NCI-H345 treated with DMSO at 0.1 percent for 48 hours (cell line): Measurements from ENCODE around the gene SPRED2.

Experiments
- DNase-seq: peaks from one replicate; lab custom pipeline; 2025; ENCODE audit not compliant: unreplicated experiment; lab: John Stamatoyannopoulos, UW

SPRED2 gene

GRCh38 chr2:65442420-65443020 is 10.1 kb upstream of the SPRED2 start:
- no peak for DNase-seq

- DNase-seq, result no peak
These were observed 5.9 kb upstream of the SPRED2 start for GRCh38 chr2:65438137-65438899.

- no peak for DNase-seq
These were observed 5.2 kb upstream of the SPRED2 start for GRCh38 chr2:65437392-65438135.

GRCh38 chr2:65436824-65437221 is 4.4 kb upstream of the SPRED2 start:
- DNase-seq, result peak; percentile 42

- DNase-seq, result peak; percentile 47
These were observed 3.9 kb upstream of the SPRED2 start for GRCh38 chr2:65436169-65436823.

- peak; percentile 39 for DNase-seq
These were observed 3.3 kb upstream of the SPRED2 start for GRCh38 chr2:65435625-65436168.

DNA sequence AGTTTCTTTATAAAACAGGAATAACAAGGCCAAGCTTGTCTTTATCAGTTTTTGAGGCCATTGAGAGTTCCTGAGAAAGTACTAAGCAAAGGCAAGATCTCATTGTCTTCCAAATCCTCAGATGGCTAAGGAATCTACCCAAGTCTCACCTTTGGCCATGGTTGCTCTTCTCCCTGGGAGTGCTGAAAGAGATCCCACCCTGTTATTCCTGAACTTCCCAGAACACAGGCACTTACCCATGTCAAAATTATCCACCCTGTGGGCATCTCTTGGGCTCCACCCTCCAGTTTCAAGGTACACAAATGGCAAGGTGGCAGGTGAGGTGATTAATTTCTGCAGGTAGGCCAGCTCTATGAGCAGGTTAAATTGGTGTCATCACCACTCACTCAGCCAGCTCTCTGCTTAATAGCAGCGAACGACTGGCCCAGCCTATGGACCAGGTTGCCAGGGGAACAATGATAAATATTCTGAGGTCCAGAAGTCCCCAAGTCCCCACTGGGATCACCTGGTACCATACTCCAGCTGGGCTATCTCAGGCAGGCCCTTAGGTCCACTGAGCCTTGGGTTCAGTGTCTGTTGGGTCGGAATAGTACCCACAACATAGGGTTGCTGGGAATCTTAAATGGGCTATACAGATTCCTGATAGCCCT is 2.3 kb upstream of the SPRED2 start:
- no peak for DNase-seq

GRCh38 chr2:65431421-65432226 is 775 bp downstream of the SPRED2 start:
- peak; percentile 17 for DNase-seq

DNA sequence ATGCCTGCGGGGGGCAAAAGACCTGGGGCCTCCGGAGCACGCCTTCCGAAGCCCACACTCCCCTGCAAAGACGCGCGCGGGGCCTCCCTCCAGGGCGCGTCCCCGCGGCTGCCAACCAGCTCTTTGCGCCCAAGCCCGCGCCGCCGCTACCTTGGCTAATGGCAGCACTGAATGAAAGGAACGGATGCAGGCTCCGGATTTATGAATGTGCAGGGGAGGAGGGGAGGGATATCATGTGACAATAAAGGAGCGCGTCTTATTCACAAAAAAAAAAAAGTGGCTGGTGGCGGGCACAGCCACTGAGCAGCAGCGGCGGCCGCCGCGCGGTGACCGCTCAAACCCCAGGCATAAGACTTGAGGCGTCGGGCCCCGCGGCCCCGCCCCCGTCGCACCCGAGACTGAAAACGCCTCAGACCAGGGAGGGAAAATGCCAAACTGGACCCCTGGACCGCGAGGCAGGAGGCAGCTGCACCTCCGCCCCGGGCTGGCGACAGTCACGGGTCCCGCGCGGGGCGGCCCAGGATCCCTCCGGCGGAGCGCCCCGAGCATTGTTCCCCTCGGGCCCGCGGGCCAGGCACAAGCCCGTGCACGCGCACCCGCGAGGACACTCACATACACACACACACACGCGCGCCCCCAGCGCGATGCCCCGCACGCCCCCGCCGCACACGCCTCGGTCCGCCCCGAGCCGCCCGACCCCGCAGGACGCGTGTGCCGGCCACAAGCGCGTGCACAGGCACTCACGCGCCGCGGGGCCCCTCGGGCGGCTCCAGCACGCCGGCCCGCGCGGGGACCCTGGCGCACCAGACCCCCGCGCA is 1.6 kb downstream of the SPRED2 start:
- peak; percentile 68 for DNase-seq

DNA sequence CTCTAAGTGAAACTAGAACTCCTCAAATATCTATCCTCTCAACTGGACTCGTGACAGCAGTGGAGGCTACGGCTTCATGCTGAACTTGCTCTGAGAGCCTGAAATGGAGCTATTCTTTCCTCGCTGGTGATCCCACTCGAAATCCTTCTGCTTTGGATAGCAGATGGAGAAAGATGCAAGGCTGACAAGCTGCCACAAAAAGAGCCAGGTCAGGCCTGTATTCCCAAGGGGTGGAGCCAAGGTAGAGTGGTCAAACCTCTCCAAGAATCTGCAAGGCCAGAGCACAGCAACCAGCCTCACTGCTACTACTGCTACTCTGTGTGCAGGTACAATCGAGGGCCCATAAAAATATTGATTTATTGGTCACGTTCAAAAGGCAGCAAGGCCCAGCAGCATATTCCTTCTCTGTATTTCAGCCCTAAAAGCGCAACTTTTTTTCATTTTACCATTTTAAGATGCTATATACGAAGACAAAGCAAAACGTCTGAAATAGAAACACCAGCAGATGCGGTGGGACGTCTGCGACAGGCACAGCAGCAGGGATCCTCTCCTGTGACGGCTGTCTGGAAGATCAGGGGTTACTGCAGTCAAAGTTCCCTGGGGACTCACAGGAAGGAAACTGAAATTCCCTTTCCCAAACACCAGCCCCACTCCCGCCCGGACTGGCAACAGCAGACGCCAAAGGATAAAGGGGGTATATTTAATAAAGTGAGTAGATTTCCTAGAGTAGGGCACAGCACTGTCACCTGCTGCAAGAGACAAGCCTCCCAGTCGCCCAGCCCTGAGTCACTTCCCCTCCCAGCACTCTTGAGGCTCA is 2.4 kb downstream of the SPRED2 start:
- DNase-seq, result no peak

DNA sequence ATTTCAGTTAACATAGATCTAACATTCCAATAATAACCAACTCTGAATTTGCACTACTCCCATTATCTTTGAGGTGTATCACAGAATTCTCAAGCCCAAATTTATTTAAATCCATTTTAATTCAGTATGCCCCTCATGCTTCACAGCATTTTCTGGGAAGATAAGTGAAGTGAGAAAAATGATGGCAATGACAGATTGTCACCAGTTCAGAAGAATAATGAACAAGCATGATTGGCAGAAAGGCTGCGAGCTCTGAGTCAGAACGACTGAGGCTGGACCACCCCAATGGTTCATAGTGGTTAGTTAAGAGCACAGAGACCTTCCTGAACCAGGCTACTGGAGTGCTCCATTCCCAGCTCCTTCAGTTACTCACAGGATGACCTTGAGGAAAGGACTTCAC is 4.9 kb downstream of the SPRED2 start:
- DNase-seq, result no peak

DNA sequence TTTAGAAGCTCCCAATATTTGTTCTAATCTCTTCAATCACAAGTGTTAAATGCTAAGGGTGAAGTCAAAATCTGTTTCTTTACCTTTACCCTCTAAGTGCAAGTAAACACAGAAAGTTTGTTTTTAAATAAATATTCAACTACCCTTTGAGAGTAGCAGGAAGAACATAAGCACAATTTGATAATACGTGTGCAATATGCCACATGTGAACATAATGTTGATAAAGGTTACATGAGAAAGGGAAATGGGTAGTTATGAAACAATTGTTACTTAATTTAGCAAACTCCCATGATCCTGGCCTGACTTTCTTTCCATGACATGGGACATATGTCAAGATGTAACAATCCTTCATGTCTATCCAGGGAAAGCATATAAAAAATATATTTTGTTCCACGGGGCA is 7.1 kb downstream of the SPRED2 start:
- no peak for DNase-seq

DNA sequence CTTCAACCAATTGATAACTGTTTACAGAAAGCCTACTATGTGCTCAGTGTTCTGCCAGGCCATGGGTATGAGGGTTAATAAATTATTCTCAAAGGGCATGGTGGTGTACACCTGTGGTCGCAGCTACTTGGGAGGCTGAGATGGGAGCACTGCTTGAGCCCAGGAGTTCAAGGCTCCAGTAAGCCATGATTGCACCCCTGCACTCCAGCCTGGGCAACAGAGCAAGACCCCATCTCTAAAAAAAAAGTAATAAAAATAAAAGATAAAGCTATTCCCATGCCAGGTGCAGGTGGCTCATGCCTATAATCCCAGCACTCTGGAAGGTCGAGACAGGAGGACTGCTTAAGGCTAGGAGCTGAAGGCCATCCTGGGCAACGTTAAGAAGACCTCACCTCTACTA is 8.0 kb downstream of the SPRED2 start:
- DNase-seq, result no peak

- DNase-seq, result no peak
These were observed 11.0 kb downstream of the SPRED2 start for GRCh38 chr2:65421432-65421748.

- DNase-seq, result no peak
These were observed 11.5 kb downstream of the SPRED2 start for GRCh38 chr2:65420712-65421431.

GRCh38 chr2:65417509-65418085 is 14.8 kb downstream of the SPRED2 start:
- DNase-seq, result no peak

GRCh38 chr2:65416945-65417344 is 15.5 kb downstream of the SPRED2 start:
- DNase-seq, result no peak
